DOHH2 (cell line): ENCODE measurements around the gene UBE2H.

ENCODE experiments used
- CTCF ChIP-seq: fragments of 200-600 bp; sonication (generic); IDR thresholded peaks from one replicate; pipeline ENCODE4 v1.5.1; 2014; ENCODE audit warnings: antibody characterized with exemption, mild to moderate bottlenecking, low read depth, low read length; ENCODE audit not compliant: poor library complexity, severe bottlenecking
- EZH2phosphoT487 ChIP-seq: fragments of 200-600 bp; sonication (generic); IDR thresholded peaks from 2 replicates; pipeline ENCODE4 v1.6.1; 2017; ENCODE audit warnings: borderline replicate concordance, mild to moderate bottlenecking, antibody characterized with exemption, low read length, moderate library complexity, mixed read lengths

- TF ChIP-seq CTCF (no peak), EZH2phosphoT487 (no peak)
Measured at GRCh38 chr7:129848436-129848835, 104.3 kb downstream of the UBE2H start.
